GM21737 (cell line): ENCODE measurements around the gene MAN1C1.
"Not testable (repeated sequence)": the region's sequence is repeated elsewhere in the genome, so short reads cannot be mapped to it uniquely, and the experiment has no call there.

Experiments
- ATAC-seq: cut with Tn5 transposase; IDR thresholded peaks from one replicate; pipeline ENCODE4 v1.9.1; 2021; ENCODE audit warnings: mild to moderate bottlenecking, moderate library complexity; ENCODE audit not compliant: unreplicated experiment

MAN1C1 gene

DNA sequence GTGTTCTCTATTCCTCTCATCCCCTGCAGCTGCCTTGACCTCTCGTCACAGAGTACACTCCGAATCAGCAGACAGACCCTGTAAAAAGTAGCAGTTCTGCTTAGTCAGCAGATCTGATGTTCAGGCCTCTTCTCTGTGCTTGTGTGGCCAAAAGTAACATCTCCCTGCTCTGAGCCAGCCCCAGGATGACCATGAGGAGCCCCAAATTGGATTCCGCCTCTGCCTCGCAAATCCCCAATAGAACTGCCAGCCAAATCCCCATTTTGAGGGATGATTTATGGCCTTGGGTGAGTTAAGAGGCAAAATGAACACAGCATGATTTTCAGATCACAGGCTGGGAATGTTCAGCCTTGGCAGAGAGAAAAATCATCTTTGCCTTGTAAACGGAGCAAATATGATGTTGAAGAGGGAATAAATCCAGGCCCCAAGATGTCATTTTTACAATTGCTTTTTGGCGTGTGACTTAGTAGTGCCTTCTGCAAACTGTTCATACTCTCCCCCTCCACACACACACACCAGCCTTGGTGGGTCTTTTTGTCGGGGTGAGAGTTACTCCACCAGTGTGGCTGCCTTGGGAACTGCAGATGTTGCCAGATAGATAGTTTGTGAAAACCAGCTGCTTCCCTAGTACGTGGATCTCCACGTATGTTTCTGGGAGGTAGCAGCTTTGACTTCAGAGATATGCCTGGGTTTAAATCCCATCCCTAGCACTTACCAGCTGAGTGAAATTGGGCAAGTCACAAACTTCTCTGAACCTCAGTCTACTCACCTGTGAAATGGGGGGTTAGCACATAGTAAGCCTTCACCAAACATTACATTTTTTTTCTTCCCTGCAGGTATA, 77.8 kb downstream of the MAN1C1 start:
- no peak for ATAC-seq

DNA sequence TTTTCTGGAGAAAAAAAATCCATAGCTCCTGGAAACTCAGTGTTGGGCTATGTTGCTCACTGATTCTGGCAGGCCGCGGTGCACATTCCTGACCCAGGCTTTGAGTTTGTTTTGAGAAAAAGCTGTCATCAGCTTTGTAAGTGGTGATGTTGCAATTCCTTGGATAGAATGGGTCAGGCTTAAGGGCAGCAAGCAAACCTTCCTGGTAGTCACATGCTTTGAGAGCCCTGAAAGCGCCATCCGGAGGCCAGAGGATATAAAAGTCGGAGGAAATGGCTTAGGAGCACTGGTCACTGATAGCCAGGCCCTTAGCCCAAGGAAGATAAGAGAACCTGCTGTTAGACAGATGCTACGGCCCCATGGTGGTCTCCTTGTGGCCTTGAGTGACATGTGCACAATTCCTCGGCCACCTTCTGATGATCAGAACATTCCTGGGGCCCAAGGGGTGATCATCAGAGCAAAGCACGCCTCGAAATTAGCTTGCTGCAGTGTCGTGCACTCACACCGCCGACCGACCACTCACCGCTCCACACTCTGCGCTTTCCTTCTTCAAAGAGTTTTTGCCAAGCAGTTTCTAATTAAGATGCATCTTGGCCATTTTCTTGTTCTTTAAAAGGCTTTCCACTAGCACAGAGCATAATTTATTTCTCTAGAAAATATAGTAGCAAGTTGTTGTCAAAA, 78.6 kb downstream of the MAN1C1 start:
- ATAC-seq = no peak

DNA sequence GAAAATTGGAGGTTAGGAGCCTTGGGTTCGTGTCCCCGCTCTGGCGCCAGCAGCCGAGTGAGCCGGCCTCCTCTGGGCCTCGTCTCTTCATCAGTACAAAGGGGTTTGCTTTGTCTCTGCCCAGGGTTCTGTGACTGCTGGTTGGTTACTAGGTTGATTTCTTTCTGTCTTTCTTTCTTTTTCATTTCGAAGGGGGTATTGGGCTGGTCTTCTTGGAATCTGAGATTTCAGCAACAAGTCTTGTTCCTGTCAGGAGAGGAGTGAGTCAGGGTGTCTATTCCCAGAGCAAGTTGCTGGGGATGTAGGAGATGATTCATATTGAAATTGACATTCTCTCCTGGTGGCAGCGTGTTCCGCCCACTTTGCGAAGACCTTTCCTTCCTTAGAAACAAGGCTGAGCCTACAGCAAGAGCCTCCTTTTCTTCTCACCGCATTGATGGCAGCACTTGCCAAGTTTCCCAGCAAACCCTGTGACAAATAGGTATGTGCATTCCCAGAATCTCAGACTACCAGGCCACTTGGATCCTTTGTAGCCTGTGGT, 79.2 kb downstream of the MAN1C1 start:
- ATAC-seq = no peak

DNA sequence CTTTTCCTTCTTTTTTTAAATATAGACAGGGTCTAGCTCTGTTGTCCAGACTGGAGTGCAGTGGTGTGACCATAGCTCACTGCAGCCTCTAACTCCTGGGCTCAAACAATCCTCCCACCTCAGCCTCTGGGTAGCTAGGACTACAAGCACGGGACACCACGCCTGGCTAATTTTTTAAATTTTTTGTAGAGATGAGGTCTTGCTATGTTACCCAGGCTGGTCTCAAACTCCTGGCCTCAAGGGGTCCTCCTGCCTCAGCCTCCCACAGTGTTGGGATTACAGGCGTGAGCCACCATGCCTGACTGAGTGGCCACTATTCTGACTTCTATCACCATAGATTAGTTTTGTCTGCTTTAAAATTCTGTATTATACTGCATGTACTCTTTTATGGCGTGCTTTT, 80.1 kb downstream of the MAN1C1 start:
- ATAC-seq = not testable (repeated sequence)

DNA sequence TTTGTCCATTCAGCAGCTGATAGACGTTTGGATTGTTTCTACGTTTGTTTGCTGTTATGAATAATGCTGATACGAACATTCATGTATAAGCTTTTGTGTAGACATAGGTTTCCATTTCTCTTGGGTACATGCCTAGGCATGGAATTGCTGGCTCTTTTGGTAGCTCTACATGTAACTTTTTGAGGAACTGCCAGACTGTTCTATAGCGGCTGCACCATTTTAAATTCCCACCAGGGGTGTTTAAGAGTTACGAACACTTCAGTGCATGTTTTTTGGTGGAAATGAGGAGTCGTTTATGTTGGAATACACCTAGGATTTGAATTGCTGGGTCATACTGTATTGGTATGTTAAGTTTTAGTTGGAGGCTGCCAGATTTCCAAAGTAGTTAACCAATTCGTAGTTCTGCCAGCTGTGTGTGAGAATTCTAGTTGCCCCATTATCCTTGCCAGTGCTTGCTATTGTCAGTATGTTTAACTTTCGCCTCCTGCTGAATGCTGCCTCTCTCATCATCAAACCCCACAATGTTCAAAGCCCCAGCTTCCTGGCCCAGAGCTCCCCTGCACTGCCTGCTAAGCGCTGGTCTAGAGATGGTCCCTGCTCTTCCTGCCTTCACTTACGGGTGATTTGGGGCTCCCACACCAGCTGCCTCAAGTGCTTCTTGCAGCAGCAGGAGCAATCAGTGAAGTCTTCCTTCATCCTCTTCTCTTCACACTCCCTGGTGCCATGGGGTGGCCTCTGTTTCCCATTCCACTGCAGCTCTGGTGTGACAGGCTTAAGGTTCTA, 81.0 kb downstream of the MAN1C1 start:
- no peak for ATAC-seq

DNA sequence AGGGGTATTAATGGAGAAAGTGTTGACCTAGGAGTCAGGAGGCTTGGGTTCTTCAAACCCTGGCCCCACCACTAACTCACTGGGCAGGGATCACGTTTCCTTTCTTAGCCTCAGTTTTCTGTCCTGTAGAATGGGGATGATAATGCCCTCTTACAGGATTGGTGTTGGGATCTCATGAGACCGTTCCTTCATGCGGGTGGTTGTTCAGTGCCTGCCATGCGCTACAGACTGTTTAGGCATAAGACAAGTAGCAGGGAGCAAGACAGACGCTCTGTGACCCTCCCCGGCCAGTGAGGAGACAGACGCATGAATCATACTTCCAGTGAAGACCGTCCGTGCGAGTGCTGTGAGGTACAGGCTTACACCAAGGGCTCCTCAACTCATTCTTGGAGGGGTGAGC, 81.7 kb downstream of the MAN1C1 start:
- ATAC-seq = no peak

DNA sequence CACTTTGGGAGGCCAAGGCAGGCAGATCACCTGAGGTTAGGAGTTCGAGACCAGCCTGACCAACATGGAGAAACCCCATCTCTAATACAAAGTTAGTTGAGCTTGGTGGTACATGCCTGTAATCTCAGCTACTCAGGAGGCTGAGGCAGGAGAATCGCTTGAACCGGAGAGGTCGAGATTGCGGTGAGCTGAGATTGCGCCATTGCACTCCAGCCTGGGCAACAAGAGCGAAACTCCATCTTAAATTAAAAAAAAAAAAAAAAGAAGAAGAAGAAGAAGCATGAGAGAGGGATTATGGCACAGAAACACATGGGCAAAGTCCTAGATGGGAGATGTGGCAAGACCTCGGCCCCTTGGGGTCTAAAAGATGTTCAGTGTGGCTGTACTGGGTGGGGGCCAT, 82.5 kb downstream of the MAN1C1 start:
- ATAC-seq = not testable (repeated sequence)

DNA sequence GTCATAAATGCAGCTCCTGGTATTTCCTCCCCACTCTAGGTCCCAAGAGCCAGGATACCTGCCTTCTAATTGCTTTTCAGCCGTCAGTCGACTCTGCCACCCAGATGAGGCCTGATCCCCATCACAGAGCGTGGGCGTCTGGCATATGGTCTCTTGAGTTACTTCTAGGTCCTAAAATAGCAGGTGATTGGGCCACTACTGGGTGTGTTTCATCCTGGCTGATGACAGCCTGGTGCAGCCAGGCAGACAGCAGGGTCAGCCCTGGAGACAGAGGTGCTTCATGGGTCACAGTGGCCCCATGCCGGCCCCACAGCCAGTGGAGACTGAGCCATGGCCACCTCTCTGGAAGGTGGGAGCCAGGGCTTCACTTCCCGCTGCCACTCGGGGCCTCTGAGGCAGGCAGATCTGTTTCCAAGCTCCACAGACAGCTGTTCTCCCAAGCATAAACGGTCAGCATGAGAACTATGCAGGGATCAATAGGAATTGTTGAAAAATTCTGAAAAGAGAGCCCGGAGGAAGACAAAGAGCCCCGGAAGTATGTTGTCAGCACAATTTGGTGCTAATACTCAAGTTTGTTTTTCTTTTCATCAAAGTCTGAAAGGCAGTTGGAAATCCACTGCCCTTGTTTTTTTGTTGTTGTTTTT, 83.0 kb downstream of the MAN1C1 start:
- no peak for ATAC-seq

DNA sequence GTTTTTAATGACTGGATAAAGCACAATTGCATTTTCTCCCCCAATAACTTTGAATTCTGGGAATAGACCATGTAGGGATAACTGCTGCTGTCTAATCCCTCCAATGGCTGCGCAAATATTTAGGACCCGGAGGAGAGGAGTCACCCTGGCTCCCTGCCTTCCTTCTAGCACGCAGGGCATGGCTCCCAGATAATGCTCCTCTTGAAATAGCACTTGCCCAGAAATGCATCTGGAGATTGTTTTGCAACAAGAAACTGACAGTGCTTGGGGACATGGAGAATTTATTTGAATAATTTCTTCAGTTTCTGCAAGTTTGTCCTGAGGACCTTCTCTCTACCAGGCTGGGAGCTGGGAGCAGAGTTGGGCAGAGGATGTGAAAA, 83.5 kb downstream of the MAN1C1 start:
- no peak for ATAC-seq

DNA sequence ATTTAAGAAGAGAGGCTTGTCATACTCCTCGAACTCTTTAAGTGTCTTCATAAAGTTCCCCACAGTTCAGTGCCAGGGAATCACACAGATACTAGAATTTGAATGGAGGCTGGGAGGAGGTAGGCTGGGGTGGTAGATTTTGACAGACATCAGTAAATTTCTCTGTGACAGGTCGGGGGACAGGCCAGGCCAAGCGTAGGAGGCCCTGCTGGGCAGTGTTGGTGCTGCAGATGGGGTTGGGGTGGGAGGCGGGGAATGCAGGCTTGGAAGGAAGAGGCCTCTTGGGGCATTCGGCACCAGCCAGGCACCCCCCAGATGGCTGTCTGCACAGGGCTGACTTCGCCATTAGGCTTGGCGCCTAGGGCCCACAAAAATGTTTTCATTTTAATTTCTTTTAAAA, 84.0 kb downstream of the MAN1C1 start:
- no peak for ATAC-seq

DNA sequence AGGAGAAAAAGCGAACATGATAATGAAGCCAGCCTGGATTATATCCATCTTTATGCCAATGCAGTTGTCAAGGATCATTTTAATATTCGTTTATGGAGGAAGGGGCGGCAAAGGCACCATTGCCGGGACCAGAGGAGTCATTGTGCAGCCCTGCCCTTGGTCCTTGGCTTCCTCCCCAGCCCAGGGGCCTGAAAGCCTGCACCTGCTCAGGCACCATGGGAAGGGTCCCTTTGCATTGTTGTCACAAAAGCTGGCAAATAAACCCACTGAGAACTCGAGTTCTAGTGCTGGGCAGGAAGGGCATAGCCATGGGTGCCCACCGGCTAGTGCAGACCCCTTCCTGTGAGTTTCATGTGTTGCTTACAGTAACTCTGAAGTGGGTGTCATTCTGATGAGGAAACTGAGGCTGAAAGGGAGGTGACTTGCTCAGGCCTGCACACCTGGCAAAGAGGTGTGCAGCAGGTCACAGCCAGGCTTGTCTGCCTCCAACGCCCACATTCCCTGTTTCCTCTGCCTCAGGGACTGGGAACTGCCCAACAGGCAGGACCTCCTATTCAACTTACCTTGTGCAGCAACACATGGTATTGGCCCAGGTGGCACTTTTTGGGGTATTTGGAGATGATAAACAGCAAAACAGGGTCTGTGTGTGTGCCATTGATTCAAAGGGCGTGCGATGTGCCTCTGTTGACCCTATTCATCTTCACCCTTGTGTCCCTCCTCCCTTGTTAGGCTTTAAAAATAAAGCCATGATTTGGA, 84.6 kb downstream of the MAN1C1 start:
- no peak for ATAC-seq

DNA sequence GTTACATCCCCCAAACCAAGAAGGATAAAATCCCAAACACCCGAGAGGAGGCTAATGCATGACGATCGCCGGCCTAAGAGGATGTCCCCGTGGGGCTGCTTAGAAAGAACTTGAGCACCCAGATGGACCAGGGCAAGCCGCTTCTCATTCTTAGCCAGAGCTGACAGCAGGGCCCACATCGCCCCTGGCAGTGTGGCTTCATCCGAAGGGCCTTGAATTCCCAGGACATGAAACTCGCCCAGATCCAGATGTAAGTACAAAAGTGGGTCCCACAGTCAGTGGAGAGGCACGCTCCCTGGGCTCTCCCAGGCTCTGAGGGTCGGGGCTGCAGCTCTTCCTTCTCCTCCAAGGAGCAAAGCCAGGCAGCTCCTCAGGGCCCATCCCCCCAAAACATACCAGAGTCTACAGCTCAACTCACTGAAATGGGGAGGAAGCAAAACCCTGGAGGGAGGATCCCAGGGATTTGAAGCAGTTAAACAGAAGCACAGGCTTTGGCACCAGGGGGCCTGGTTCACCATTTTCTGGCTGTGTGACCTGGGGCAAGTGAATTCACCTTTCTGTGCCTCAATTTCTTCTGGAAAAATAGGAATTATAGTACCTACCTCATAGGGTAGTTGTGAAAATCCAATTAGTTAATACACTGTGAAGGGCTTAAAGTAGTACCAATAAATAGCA, 85.6 kb downstream of the MAN1C1 start:
- ATAC-seq = no peak

DNA sequence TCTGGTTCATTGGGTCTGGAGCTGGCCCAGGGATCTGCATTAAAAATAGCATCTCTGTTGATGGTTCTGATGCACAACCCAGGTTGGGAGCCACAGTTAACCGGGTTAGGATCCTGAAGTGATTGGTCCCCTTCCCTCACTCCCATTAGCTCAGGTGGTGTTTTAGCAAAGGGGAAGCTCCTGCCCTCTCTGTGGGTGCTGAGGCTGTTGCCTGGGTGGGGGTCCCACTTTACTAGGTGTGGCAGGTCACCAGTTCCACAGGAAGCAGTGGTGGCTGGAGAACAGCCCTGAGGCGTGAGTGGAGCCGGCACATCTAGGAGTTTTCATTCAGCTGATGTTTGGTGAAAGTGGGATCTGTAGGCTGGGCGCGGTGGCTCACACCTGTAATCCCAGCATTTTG, 86.5 kb downstream of the MAN1C1 start:
- no peak for ATAC-seq

DNA sequence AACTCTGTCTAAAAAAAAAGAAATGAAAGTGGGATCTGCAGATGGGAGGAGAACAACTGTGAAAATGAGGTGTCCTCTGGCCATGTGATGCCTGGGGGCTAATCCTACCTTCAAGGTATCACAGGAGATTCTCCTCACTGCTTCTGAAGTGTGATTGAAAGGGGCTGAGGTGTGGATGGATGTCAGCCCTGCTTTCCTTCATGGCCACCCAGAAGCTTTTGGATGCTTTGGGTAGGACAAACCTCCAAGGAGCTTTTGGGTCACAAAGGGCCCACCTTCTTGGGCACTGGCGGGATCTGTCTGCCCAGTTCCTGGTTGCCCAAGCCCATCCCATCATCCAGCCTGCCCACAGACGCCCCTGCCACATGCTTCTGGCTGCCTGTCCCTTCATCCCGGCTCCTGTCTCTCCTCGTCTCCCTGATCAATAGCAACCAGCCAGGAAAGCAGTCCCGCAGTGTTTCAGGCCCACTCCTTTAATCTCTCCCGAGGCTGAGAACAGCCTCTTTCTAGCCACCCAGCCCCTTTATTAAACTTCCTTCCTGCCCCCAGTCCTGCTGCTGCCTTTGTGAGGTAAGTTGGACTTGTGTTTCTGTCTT, 87.2 kb downstream of the MAN1C1 start:
- ATAC-seq = no peak

DNA sequence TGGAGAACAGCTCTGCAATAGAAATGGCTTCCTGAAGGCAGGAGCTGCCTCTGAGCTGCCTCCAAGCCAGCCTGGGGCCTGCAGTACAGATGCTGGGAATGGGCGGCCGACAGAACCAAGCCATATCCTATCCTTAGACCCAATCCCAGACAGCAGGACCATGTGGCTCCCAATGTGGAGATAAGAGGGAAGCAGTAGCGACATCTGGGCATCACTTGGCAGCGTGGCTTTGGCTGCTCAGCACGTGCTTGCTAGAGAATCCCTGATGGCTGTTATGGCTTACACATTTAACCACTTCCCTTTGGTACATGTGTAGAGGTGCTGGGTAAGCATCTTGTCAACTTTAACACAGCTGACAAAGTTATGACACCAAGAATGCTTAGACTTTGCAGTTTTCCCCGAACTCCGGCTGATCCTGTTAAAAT, 87.7 kb downstream of the MAN1C1 start:
- no peak for ATAC-seq

DNA sequence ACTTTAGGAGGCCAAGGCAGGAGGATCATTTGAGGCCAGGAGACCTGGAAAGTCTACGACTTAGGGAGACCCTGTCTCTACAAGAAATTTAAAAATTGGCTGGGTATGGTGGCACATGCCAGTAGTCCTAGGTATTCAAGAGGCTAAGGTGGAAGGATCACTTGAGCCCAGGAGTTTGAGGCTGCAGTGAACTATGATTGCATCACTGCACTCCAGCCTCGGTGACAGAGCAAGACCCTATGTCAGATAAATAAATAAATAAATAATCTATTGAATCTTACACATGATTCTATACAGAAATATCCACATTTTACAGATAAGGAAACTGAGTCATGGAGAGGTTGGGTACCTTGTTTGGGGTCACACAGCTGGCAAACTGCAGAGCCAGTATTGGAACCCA, 89.1 kb downstream of the MAN1C1 start:
- no peak for ATAC-seq

DNA sequence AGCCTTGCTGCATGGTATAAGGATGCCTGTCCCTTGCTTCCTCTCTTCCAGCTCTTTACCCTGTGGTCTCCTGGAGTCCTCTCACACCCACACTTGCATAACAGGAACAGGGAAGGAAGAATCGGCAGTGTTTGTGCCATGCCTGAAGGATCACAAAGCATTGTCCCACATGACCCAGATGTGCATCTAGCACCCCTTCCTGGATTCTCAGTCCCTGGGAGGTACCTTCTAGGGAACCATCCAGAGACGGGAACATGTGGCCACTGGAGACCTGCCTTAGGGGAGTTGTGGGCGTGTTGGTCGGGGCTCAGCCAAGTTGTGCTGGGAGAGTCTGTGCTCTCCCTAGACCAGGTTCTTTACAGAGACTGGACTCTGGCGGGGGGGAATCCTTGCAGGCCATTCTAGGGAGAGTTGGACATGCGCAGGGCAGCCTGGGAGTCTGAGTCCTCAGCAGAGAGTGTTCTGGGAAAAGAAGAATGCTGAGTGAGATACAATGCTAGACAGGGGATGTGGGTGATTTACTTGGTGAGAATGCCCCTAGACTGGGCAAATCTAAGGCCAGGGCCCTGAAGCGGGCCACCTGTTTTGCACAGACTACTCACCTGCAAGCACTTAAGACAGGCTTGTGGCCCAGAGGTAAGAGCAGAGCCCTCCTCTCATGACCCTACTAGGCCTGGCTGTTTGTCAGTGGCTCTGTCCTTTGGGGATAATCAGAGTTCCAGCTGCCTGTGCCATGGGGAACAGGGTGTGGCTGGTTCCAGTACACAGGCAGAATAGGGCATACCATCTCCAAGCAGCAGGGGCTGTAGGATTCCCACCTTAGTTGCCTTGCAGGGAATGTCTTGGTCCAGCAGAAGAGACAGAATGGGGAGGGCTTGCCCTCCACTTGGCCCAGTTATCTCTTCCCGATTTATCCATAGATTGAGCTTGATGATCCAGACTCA, 89.8 kb downstream of the MAN1C1 start:
- ATAC-seq = no peak
